K562 (cell line): ENCODE data around the gene TRANK1. TPM values are rescaled to one million over a fixed set of nuclear protein-coding genes. Genes with fewer than 3 reads are reported as not detected.
A peak's percentile ranks its signal among the peaks of the same experiment; 100 is the strongest.

Experiments used
- CHAMP1 ChIP-seq: fragments of 450-650 bp; IDR thresholded peaks from 2 replicates; pipeline ENCODE4 v1.6.1; 2016; ENCODE audit warnings: mild to moderate bottlenecking
- CLOCK ChIP-seq: fragments of 250-450 bp; sonication (Bioruptor Pico); IDR thresholded peaks from 2 replicates; pipeline ENCODE4 v1.4.0; 2020; ENCODE audit warnings: mild to moderate bottlenecking, moderate library complexity, borderline replicate concordance
- DEAF1 ChIP-seq: fragments of 450-650 bp; formaldehyde crosslinking; IDR thresholded peaks from 2 replicates; pipeline ENCODE4 v1.4.0; 2020; ENCODE audit warnings: mild to moderate bottlenecking, moderate library complexity
- HINFP ChIP-seq: fragments of 450-650 bp; conservative IDR thresholded peaks from 2 replicates; pipeline ENCODE4 v1.6.1; 2016; ENCODE audit warnings: missing genetic modification characterization, low read depth, mild to moderate bottlenecking, control low read depth, missing compliant biosample characterization
- KDM4B ChIP-seq, 2 experiments: fragments of 450-650 bp in 1 of 2; sonication (generic) in 1 of 2; IDR thresholded peaks; 2 replicates each; pipeline ENCODE4 v1.6.1; 2016 to 2017; ENCODE audit warnings: borderline replicate concordance in 2 of 2, antibody characterized with exemption in 1 of 2, low read depth in 1 of 2, mild to moderate bottlenecking in 1 of 2
- SMC3 ChIP-seq: conservative IDR thresholded peaks from 2 replicates; pipeline ENCODE4 v1.6.1; 2011; ENCODE audit warnings: low read depth, low read length, improper control_type of control experiment; ENCODE audit not compliant: insufficient read depth
- STAT6 ChIP-seq: sonication (generic); formaldehyde crosslinking; IDR thresholded peaks from 2 replicates; pipeline ENCODE4 v1.8.1; 2023; ENCODE audit warnings: mild to moderate bottlenecking, missing genetic modification reagents
- TCF15 ChIP-seq: fragments of 250-450 bp; sonication (Bioruptor Pico); IDR thresholded peaks from 2 replicates; pipeline ENCODE4 v1.8.0; 2022; ENCODE audit warnings: moderate library complexity, mild to moderate bottlenecking, inconsistent platforms
- YY1 ChIP-seq, 3 experiments: IDR thresholded peaks; 2 replicates each; pipeline ENCODE4 v1.6.1; 2011; ENCODE audit warnings: low read length in 2 of 3, mild to moderate bottlenecking in 2 of 3, moderate library complexity in 2 of 3, borderline replicate concordance in 1 of 3, control low read depth in 1 of 3, low read depth in 1 of 3; ENCODE audit not compliant: insufficient read depth in 3 of 3, insufficient replicate concordance in 2 of 3, control insufficient read depth in 1 of 3, insufficient read length in 1 of 3; ENCODE audit errors: extremely low read depth in 1 of 3
- ZBTB8A ChIP-seq: fragments of 450-650 bp; IDR thresholded peaks from 2 replicates; pipeline ENCODE4 v1.6.1; 2018; ENCODE audit warnings: mild to moderate bottlenecking, moderate library complexity; ENCODE audit not compliant: partially characterized antibody
- ZNF436 ChIP-seq: fragments of 250-450, 450-650 bp; sonication (Bioruptor Pico); formaldehyde crosslinking; IDR thresholded peaks from 2 replicates; pipeline ENCODE4 v1.7.0; 2020; ENCODE audit warnings: mild to moderate bottlenecking
- ZNF57 ChIP-seq: fragments of 450-650 bp; formaldehyde crosslinking; IDR thresholded peaks from 2 replicates; pipeline ENCODE4 v1.4.0; 2020; ENCODE audit warnings: mild to moderate bottlenecking, moderate library complexity
- polyA plus RNA-seq, 8 experiments: library from polyadenylated mRNA; depleted of rRNA in 4 of 8; stranded (reverse) in 5 of 8; unstranded in 3 of 8; fragments of >200 nt; fragmentation: Nextera tagmentation in 2 of 8; fragmentation: Illumina TruSeq in 1 of 8; extraction: Ambion mirVana in 2 of 8; extraction: Trizol in 1 of 8; gene quantifications; 2 replicates each; pipeline versions ENCODE4 v1.2.1 to v1.2.3, GENCODE V29; 2011 to 2014; ENCODE audit warnings: inconsistent platforms in 1 of 8, missing spikeins in 1 of 8
- total RNA-seq, 7 experiments: library from RNA; depleted of rRNA in 6 of 7; stranded (reverse); fragments of >200 nt in 6 of 7; fragmentation: Illumina TruSeq in 2 of 7; extraction: Trizol in 2 of 7; gene quantifications; 2 replicates each; pipeline versions ENCODE4 v1.2.1 to v1.2.3, GENCODE V29; 2011 to 2021; ENCODE audit warnings: low replicate concordance in 1 of 7

Gene TRANK1
- total and polyA plus RNA-seq, 9 of the 15 experiments (the other 6 are each of a cell fraction or from before 2014, with no cell fraction given): 0.41 to 5.3 (median 2.1) TPM

GRCh38 chr3:36993326-36994283 is 48.8 kb upstream of the TRANK1 start, which contains the start of gene MLH1 (continued):
- TF ChIP-seq CLOCK (no peak), ZNF57 (CRISPR knock-in tag) (no peak), KDM4B (IDR thresholded peaks at IDR 0.05; ENCODE audit: borderline replicate concordance in 2 of 2, low read depth in 1 of 2) (no peak), HINFP (tag) (no peak), TCF15 (CRISPR knock-in tag) (no peak), STAT6 (no peak), ZNF436 (no peak), YY1 (IDR thresholded peaks at IDR 0.05; ENCODE audit: borderline replicate concordance in 1 of 3, control insufficient read depth in 1 of 3, extremely low read depth in 1 of 3, insufficient read depth in 3 of 3, insufficient read length in 1 of 3, insufficient replicate concordance in 2 of 3, low read depth in 1 of 3, low read length in 2 of 3) (peak; percentile 80 to 96 (median 93)), SMC3 (no peak), ZBTB8A (no peak), CHAMP1 (0 out of 2 replicates have a peak, but pooled peaks have one; percentile 11), DEAF1 (CRISPR knock-in tag) (no peak)
